NCI-H146 (cell line): Measurements from ENCODE around the gene ARSJ.
"Not testable (repeated sequence)": the region's sequence is repeated elsewhere in the genome, so short reads cannot be mapped to it uniquely, and the experiment has no call there.

Source experiments
- DNase-seq: peaks from one replicate; lab custom pipeline; 2025; lab: John Stamatoyannopoulos, UW

The ARSJ gene

DNA sequence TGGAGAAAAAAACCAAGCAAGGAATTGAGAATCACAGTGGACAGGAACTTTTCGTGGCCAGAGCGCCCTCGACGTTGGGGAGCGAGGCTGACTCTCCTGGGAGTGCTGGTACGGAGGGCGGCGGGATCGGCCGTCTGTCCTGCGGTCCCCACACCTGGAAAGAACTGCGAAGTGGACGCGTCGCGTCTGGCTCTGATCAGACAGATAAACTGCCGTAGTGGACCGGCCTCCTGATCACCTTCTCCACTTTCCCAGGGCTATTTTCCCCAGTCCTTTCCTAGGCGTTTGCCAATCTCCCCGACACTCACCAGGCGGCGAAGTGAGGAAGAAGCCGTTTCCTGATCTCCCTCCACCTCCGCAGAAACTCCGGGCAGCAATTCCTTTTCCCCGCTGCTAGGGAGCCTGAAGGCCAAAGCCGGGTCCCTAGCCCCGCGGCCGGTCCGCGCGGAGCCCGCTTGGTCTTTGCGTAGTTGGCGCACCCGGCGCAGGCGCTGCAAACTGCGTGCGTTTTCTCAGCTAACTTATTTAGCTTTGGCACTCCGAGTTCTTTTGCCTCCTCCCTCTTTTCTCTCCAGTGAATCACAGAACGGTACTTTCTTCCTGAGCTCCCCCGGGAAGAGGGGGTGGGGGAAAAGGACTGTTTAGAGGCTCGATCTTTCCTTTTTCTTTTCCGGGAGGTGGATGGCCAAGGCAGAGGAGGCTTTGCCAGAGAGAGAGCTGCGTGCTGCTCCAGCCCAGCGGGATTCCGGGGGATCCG lies at the start of gene ARSJ:
Gene ARSJ (minus strand): TSS at position 500 of the 757 bp plus-strand sequence. CDS start 813 bp downstream, outside the sequence.
- DNase-seq, result peak; percentile 46

DNA sequence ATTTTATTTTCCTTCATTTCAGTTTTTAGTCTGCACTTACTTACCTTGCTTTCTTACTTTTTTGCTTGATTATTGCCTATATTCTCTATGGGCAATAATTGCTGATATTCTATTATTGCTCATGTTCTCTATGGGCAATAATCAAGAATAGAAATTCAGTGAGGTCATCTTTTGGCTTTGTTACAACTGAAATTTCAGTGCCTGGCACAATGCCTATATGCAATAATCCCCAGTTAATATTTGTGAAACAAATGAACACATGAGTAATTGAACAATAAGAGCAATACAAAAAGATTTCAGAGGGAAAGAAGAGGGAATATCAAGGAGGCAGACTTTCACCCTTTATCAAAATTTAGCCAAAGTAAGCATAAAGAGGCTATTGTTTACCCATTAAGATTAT lies 48.6 kb upstream of the ARSJ start:
- DNase-seq, result no peak

DNA sequence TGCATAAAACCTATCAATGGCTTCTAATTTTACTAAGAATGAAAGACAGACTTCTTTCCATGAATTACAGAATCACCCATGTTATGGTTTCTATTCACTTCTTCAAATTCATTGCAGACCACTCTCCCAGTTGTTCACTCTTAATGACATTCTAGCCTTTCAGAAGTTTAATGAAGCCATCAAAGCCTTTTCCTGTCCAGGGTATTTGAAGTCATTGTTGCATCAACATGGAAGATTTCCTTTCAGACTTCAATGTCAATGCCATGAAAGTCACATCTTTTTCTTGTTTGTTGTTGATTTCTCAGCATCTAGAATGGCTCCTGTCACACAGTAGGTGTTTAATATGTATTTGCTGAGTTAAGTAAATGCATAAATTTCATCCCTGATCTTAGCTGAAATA lies 48.1 kb upstream of the ARSJ start:
- DNase-seq, result no peak

DNA sequence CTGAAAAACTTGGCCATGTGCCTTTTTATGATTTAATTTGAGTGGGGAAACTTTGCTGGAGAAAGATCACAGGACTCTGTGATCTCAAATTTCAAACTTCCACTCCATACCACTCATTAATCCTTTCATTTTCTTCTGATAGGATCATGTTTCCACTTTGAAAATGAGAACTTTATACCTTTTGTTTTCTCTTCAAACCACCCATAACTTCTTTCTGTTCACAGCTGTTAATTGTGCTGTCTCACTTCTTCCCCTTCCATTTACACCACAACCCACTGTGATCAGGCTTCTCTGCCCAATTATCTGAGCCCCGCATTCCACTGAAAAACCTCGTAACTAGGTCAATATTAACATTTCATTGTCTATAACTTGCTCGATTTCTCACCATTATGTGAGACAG lies 47.0 kb upstream of the ARSJ start:
- DNase-seq, result no peak

DNA sequence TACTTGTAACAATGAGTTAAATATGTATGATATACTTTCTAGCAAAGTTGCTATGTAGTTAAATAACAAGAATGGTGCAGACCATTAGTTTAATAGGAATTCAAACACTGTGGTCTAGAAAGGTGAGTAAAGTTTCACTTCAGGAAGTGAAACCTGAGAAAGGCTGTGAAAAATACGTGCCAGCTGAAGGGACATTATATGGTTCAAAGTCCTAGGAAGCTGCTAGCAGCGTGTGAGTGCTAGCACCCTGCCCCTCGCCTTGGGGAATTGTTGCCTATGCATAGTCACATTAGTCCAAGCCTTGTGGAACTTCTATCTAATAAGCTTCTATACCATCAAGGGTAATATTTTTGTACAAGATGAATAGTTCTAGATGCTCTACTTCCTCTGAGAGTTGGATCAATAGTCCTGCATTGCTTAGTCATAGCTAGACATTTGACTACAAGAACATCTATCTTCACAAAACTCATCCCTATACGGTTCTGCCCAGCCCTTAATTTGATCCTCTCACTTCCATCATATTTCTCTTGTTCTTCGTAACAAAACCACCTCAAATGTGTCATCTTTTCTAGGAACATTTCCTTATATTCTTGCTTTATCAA lies 45.8 kb upstream of the ARSJ start:
- no peak for DNase-seq

DNA sequence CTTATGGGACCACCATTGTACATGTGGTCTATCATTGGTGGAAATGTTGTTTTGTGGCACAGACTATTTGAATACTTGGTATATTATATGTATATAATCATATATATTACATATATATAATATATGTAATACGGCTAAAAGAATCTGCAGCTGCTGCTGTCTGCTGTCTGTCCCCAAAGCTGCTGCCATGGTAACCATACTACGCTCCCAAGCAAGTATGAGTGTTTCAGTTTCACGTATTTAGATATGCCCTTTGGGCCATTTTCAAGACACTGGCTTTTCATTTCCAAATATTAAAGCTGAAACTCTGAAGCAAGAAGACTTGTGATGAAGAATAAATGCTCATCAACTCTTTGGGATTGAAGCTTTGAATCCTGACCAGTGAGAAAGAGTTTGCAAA lies 42.0 kb upstream of the ARSJ start:
- no peak for DNase-seq

DNA sequence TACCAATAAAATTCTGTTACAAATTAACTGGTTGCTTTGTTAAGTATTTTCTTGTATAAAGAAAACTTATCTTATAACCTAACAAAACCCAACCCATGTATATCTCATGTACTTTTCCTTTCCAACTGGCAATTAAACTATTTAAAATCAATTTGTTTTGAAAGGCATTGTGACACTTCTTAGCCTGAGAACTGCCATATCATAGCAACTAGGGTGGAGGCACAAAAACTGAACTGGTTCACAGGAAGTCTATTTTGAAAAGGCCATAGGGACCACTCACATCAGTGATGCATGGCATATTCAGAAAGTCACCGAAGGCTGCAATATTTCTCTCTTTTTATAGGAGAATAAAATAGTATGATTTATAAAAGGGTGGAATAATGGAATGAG lies 40.5 kb upstream of the ARSJ start:
- no peak for DNase-seq

DNA sequence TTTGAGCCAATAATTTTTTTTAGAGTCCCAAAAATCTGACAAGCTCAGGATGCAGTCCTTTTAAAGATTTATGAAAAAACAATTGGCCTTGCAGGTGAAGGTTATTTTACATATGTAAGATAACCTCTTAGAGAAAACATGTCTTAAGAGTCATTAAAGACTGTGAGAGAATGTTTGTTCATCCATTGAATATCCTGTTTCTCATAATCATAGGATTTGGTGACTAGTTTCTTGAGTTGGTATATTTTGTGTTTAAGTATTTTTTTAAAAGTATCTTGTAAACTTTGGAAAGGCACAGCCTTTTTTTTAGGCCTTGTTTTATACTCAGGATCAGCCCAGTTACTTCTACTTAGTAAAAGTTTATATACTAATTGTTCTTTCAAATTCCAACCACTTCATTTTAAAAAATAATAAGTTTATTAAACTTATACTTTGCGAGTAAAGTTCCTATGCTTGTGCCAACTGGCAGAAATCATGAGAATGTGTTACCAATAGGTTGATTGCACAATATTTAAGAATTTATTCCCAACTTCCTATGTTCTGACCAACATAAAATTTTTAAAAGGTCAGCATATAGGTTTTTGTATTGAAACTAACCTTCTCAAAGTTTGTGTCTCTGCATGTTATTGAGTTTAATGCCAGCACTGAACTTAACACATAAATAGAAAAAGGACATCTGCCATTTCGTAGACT lies 40.0 kb upstream of the ARSJ start:
- DNase-seq, result no peak

DNA sequence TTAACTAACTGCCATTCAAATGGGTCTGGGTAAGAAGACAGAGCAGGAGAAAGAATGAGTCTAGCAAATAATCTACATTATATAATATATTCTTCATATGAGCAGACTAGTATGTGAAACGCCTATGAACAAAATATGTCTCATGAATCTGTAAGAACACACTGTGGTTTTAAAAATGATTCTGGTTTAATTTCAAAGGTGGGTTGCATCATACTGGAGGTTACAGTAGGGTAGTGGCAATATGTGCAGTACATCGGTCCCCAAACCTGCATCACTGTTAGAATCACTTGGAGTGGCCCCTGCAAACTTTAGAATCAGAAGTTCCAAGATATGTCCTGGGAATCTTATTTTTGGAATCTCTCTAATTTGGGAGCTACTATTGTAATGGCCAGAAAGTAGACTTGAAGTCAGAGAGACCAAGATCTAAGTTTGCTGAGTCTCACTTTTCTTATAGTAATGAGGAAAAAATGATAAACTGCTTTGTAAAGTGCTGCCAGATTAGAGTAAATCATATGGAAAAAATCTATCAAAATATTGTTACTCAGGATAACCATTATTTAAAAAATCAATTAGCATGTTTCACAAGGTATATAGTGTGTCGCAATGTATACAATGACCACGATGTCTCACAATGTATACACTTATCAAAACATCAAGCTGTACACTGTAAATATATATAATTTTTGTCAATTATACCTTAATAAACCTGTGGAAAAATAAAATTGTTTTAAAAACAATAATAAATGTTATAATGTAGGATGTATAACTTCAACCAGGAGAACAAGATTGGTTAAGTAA lies 37.9 kb upstream of the ARSJ start:
- DNase-seq, result no peak

DNA sequence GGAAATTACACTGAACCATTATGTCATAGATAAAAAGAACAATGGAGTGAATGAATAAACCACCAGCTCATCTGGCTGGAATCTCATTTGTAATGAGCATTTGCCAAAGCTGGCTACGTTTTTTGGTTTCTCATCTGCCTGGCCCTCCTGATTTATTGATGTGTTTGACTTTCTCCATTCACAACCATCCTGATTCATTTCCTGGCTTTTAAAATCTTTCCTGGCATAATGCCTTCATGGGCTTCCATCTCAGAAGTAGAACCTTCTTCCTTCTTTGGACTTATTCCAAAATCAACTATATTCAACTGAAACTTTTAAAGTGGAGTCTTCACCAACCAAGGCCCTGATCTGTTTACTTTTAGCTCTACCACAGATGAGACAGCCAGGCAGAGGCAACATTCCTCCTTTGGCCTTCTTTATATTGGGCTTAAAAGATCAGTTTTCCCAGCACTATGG lies 36.0 kb upstream of the ARSJ start:
- no peak for DNase-seq

DNA sequence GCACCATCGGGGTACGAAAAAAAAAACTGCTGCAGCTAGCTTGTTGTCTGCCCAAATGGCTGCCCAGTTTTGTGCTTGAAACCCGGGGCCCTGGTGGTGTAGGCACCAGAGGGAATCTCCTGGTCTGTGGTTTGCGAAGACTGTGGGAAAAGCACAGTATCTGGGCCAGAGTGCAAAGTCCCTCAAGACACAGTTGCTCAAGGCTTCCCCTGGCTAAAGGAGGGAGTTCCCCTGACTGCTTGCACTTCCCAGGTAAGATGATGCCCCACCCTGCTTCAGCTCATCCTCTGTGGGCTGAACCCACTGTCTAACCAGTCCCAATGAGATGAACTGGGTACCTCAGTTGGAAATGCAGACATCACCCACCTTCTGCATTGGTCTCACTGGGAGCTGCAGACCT lies 33.8 kb upstream of the ARSJ start:
- DNase-seq, result not testable (repeated sequence)

DNA sequence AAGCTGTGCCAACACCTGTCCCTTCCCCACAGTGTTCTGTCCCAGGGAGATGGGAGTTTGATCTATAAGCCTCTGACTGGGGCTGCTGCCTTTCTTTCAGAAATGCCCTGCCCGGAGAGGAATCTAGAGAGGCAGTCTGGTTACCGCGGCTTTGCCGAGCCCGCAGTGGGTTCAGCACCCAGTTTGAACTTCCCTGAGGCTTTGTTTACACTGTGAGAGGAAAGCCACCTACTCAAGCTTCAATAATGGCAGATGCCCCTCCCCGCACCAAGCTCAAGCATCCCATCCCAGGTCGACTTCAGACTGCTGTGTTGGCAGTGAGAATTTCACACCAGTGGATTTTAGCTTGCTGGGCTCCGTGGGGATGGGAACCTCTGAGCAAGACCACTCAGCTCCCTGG lies 33.3 kb upstream of the ARSJ start:
- DNase-seq, result peak; percentile 27

DNA sequence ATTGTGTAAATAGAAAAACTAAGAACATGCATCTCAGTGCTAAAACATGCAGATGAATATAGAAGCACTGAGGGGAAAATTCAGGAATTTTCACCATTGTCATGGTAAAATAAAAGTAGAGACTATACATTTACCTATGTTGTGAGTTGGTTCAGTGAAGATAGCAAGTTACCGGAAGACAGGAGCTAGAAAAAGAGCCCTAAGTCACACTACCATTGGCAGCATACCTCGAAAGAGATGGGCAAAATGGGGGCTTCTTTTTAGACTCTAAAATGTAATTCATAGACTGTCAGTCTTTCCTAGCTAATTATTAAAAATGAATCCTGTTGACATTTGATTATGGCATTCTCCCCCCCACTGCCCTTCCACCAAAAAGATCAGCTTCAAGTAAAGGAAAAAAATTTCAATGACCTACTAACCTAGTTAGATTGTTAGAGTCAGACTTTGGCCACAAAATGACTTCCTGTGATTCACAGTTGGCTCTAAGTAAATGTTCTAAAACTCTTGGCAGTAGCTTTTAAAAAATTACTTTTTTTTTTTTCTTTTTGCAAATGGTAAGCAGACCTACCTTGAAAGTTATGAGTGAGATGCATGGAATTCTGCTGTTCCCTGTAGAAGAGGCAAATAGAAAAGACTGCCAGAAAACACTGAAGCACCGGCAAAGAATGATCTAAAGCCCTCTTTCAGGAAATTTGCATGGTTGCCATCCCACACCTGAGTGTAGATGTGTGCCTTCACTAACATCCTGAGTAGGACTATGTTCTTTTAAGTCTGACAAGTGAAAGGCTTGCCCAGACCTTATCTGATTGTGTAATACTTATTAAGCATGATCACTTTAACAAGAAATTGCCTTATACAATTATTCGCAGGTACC lies 26.4 kb upstream of the ARSJ start:
- DNase-seq, result no peak

DNA sequence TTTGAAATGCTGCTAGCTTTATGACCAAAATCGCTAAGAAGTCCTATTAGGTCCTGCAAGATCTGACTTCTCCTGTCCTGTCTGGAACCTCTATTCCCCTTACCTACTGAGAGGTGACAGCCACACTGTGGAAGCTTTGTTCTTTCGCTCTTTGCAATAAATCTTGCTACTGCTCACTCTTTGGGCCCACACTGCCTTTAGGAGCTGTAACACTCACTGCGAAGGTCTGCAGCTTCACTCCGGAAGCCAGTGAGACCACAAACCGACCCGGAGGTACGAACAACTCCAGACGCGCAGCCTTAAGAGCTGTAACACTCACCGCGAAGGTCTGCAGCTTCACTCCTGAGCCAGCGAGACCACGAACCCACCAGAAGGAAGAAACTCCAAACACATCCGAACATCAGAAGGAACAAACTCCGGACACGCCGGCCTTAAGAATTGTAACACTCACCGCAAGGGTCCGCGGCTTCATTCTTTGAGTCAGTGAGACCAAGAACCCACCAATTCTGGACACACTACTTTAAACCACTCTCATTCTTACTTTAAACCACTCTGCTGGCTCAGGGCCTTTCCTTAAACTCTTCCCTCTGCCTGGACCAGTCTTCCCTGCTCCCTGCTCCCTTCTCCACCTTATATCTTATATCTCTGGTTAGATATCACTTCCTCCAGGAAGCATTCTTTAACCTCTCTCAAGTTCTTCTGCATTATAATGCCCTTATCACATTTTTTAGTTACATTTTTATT lies 25.2 kb upstream of the ARSJ start:
- not testable (repeated sequence) for DNase-seq

DNA sequence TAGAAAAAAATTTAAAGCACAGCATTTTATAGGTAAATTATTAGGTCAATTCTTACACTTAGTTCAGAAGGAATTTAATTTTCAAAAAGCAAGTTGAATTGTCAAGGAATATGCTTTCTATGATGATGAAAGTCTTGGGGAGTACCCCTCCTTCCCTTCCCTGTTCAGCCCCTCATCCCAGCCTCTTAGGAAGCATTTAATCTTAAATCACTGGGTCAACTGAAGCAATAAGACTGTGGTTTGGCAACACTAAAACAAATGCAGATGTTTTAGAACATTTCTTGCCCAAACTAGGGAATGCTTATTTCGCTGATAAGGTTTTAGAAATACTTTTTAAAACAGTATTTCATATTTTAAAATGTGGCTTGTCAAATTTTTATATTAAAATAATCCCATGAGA lies 19.1 kb upstream of the ARSJ start:
- DNase-seq, result no peak

DNA sequence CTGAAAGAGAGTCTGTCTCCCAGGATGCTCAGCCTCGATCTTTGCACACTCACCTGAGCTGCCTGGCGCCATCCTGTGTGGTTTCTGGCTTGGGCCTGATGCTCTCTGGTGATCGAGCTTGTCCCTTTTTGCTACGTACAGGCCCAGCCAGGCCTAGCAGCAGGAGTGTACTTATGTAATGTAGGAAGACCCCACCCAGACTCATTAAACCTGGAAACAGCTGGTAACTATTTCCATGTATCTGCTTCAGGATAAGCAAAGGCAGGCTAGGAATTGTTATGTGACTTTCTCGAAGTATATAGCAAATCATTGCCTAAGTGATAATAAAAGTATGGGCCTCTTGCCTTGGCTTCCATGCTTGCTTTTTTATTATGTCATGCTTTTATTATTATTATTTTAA lies 18.6 kb upstream of the ARSJ start:
- peak; percentile 12 for DNase-seq

DNA sequence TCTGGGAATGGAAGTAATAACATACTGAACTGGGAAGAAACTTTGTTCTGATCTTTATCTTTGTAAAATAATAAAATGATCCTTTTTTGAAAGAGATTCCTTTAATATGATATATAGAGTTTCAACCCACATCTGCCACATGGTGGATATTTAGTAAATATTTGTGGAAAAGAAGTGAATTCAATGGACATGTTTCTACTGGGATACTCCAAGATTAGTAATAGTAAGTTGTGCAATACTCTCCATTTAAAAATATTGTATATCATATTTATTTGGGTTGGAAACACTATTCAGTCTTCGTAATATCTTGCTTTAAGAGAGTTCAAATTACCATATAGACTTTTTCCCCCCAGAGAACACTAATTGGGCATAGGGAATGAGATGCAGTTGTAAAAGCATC lies 17.8 kb upstream of the ARSJ start:
- DNase-seq, result no peak

DNA sequence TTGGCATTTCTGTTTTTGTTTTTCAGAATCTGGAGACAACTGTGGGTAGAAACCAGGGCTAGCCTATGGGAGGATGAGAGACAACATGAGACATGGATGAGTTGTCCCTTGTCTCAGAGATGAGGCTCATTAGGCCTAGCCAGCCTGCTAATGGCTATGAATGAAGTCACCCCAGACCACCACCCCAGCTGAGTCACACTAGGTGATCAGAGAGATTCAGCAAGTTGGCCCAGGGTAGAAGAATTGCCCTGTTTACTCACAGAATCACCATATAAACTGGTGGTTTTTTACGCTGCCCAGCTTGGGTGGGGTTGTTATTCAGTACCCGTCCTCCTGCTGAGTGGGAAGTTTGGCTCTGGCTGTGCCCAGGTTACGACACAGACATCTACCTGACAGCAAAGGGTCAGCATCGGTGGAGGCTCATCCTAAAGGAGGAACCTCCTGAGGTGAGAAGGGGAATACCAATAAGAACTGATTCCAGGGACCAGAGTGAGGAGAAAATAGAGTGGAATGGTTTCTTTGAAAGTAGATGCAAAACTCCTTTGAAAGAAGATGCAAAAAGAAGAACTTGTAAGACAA lies 17.2 kb upstream of the ARSJ start:
- DNase-seq, result no peak

DNA sequence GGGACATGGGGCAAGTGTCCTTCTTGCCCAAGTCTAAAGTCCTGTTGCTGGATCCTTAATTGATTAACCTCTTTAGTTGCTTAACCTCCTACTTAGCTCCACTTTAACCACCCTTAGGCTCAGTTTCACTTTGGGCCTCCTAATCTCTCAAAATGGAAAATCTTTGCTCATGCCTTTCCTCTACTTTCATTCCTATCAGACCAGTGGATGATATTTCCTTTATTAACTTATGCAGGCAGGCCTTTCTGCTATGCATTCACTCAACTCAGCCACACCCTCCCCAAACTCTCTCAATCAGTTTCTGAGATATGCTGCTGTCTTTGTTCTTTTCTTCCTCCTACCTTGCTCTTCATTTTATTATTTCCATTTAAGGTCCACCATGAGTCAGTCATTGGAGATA lies 14.4 kb upstream of the ARSJ start:
- DNase-seq, result no peak

DNA sequence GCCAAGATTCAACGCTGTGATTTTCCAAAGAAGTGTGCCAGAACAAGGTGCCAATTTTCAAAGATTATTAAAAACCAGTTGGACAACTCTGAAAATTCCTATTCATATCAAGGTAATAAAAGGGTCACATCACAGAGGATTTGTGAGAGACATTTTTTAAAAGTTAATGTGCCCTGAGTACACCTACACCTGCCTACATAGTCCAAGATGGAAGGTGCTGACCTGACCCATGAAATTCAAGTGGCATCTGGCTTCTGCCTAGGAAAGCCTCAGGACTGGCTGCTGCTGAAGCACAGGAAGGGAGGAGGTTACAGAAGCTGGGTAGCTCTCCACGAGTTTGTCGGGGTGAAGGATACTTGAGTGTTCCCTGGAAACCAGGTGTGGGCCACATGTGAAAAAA lies 11.4 kb upstream of the ARSJ start:
- DNase-seq, result no peak
